ENCODE measurements around the gene CLMN.

CLMN gene

DNA sequence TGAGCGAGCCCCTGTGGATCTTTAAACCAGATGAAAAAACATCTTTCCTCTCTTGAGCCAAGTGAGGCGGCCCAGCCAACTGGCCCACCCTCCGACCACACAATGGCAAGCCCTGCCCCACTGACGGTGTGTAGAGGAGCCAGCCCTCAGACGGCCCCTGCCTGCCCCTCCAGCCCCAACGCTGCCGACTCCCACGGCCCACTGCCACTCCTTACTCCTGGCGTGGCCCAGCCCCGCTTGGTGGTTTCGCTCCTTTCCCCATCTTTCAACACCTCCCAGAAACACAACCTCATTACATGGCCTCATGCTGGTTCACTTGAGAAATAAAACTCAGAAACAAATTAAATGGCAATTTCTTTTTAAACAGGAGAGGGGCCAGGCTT, 81.8 kb downstream of the CLMN start:
- no peak for DNase-seq (ENCODE audit: low read depth)

GRCh38 chr14:95237121-95237957, 82.4 kb downstream of the CLMN start:
- no peak for DNase-seq (ENCODE audit: low read depth)

DNA sequence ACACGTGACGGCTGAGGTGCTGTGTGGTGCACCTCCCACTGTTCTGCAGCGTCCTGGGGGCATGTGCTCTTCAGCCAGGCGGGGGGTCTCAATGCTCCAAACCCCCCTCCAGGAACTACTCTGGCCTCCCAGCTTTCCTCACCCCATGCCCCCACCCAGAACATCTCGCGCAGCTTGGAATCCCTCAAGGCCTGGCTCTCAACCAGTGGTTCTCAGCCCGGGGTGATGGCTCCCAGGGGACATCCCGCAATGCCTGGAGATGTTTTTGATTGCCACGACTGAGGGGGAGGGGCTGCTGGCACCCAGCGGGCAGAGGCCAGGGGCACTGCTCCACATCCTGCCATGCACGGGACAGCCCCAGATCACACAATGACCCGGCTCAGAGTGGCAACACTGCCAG, 83.5 kb downstream of the CLMN start:
- no peak for DNase-seq (ENCODE audit: low read depth)

GRCh38 chr14:95235767-95236166, 83.9 kb downstream of the CLMN start:
- no peak for DNase-seq (ENCODE audit: low read depth)

DNA sequence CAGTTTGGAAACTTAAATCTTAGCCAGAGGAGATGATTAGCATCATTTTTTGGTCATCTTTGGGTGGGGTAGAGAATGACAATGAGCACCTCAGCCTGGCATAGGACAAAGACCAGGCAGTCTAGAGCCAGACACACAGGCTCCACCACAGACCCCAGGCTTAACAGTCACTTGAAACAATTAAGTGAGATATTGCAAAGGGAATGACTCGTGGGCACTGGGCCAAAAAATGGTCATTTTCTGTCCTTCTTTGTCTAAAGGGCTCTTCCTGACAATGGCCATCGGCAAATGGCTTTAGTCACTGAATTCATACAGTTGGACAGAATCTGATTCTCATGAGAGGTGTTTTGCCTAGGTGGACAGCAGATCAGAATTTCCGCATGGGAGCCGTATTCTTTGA, 84.4 kb downstream of the CLMN start:
- DNase-seq (ENCODE audit: low read depth) = no peak

DNA sequence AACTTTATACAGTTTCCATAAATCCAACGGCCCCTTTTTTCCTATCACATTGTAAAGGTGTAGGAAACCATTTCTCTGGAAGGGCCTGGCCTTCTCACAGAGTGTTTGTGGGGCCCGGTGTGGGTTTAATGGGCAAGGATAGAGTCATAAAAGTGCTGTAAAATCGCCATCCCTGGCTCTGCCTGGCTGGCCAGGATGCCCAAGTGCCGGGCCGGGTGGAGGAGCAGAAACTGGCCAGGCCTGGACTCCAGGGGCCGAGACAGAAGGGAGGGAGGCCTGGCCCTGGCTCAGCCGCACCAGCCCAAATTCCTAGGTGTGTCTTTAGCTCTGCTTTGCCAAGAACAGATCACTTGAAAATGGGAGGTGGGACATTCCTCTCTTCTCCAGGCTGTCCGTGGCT, 85.3 kb downstream of the CLMN start:
- no peak for DNase-seq (ENCODE audit: low read depth)

- no peak for DNase-seq (ENCODE audit: low read depth)
Measured at GRCh38 chr14:95233702-95234241, 85.9 kb downstream of the CLMN start.

DNA sequence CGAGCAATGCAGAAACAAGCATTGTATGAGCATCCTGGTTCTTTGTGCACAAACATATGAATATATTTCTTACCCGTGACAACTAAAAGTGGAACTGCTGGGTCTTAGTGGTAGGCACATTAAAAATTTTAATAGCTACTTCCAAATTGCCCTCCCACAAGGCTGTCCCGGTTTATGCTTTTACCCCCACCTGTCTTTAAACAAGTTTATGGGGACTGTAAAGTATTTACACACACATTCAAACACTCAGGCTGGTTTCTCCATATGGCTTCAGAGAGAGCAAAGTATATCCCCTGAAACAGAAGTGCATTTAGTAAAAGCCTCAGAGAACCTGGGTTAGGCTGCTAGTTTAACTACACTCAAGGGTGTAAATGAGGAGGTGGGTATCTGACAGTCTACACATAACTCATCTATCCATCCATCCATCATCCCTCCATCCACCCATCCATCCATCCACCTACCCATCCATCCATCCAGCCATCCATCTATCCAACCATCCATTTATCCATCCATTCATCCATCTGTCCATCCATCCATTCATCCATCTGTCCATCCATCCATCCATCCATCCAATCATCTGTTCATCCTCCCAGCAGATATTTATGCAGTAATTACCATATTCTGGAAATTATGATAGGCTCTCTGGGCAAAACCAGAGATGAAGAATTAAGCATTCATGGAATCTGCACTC, 86.7 kb downstream of the CLMN start:
- no peak for DNase-seq (ENCODE audit: low read depth)

DNA sequence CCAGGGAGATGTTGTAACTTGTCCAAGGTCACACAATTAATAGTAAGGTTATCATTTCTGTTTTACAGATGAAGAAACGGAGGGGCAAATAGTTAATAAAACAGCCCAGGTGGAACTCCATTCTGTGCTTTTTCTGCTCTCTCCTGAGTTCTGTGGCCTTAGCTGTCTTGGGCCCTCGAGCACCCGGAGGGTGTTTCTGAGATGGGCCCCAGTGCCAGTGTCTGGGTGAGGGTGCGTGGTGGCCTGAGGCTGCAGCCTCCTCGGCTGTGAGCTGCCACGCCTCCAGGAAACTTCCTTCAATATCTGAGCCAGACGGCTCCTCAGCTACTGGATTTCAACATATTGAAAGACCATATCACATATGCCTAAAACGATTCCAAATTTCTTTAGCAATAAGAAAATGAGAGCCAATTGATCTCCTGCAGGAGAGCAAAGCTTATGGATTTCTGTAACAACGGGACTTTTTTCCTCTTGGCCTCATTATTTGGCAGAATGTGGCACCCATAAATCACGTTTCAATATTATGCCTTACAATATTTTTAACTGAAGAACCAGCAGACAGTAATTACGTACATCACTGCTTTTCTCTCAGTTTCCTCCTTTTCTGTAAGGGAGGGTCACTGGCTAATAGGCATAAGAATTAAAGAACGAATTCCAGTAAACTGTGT, 87.6 kb downstream of the CLMN start:
- DNase-seq (ENCODE audit: low read depth) = no peak

DNA sequence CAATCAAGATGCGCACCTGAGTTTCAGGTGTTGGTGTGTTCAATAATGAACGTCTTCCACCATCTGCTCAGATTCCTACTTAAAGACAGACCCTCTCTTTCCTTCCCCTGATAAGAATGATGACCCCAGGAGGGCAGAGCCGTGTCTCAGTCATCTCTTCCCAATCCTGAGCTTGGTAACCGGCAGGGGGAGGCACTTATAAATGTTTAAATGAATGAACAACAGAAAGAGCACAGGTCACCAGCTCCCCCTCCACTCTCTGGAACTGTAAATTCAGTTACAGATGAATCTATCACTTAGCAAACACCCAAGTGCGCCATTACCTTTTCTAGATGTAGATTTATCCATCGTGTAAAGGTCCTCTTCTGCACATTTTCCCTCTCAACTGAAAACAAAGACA, 90.0 kb downstream of the CLMN start:
- DNase-seq (ENCODE audit: low read depth) = no peak

- DNase-seq (ENCODE audit: low read depth) = no peak
Measured at GRCh38 chr14:95228240-95228639, 91.5 kb downstream of the CLMN start.

DNA sequence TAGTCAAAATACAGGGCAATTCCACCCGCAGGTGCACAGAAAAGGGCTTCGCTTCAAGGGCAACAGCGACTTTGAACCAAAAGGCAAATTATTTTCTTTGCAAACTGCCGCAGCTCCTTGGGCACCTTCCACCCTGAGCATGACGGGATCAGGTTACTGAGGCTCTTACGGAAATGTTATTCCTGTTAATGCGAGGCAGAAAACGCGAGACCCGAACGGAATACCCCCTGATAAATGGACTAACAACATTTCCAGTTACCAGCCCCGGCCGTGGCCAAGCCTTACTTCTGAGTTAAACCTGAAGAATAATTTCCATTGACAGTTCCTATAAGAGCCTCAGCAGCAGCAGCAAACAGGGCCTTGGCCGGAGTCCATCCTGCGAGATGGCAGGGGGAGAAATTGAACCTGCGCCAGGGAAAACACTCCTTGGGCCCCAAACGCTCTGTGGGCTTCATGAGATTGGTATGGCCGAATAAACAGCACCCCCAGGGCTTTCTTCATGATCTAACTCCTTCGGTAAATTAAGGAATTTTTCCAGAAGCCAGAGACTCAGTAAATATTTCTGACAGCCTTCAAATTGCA, 92.3 kb downstream of the CLMN start:
- no peak for DNase-seq (ENCODE audit: low read depth)

- DNase-seq (ENCODE audit: low read depth) = no peak
Measured at GRCh38 chr14:95226801-95227200, 92.9 kb downstream of the CLMN start.

DNA sequence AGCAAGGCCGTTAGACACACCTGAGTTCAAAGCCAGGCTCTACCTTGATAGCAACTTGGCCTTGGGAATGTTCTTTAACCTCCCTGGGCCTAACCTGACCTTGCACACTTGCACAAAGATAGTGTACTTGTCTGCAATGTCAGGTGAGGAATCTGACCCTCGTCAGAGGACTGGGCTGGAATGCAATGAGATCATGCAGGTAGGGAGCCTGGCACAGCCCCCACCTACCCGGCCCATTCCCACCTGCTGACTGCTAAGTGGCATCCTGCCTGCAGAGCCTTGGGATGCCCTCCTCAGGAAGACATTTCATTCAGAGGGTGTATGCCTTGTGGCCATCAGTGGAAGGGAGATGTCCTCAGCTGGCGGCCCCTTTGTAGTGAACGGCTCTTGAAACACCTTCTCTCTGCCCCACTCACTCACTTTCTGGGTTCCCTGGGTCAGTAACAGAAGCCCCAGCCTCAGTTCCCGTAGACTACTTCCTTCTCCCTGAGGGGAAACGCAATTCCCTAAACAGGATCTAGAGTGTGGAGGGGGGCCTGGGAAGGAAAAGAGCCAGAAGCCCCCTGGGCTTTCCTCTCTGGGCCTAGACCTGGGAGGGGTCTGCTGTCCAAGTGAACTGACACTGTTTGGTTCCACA, 94.3 kb downstream of the CLMN start:
- no peak for DNase-seq (ENCODE audit: low read depth)

DNA sequence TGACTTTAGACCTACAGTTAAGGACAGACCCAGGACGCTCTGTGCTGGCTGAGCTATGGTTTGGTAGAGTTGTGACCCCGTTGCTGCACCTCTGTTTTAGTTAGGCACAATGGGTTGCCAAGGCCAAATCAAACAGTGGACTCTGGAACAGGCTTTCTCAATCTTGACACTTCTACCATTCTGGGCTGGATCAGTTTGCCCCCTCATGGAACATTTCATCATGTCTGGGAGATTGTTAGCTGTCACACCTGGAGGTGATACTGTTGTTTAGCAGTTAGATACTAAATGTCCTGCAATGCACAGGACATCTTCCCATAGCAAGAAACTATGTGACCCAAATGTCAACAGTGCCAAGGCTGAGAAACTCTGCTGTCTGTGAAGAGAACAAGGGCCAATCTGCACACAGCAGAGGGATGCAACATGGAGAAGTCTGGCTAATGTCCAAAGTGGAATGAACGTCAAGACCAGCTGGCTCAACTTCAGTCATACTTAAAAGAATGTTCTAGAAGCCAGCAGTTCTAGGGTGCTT, 96.8 kb downstream of the CLMN start:
- DNase-seq (ENCODE audit: low read depth) = no peak

GRCh38 chr14:95222151-95222631, 97.5 kb downstream of the CLMN start:
- DNase-seq (ENCODE audit: low read depth) = no peak

- DNase-seq (ENCODE audit: low read depth) = no peak
Measured at GRCh38 chr14:95221531-95221930, 98.2 kb downstream of the CLMN start.

- DNase-seq (ENCODE audit: low read depth) = no peak
Measured at GRCh38 chr14:95220663-95221231, 99.0 kb downstream of the CLMN start.

DNA sequence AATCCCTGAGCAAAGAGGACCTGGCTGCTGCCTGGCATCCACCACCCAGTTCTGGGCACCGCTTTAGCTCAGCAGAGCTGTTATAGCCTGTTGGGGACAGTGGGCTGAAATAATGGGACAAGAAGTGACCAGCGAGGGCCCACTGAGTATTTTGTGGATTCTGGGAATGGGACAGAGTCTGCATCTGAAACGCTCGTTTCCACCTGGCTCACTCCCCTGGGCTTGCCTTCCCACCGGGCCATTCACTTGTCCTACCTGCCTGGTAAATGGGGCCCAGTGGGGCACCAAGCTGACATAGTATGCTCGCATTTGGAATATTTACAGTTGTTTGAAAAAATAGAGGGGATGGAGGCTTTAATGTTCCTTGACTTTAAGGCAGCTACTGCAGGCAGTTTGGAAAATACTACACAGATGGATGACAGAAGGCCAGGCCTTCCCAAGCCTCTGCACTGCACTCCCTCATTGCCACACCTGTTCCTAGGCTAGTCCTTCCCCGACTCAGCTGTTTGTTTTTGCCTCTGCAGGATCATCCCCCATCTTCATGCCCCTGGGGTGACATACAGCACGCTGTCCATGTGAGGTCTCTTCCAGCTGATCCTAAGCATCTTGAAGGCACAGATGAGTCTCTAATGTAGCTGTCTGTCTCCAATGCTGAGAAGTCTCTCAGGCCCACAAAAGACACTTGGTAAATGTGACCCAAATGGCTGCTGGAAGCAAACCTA, 101.1 kb downstream of the CLMN start:
- no peak for DNase-seq (ENCODE audit: low read depth)

- no peak for DNase-seq (ENCODE audit: low read depth)
Measured at GRCh38 chr14:95218006-95218405, 101.7 kb downstream of the CLMN start.
